ENCODE results near the gene PTPN3.
"Not testable (repeated sequence)": the region's sequence is repeated elsewhere in the genome, so short reads cannot be mapped to it uniquely, and the experiment has no call there.

The PTPN3 gene, protein sequence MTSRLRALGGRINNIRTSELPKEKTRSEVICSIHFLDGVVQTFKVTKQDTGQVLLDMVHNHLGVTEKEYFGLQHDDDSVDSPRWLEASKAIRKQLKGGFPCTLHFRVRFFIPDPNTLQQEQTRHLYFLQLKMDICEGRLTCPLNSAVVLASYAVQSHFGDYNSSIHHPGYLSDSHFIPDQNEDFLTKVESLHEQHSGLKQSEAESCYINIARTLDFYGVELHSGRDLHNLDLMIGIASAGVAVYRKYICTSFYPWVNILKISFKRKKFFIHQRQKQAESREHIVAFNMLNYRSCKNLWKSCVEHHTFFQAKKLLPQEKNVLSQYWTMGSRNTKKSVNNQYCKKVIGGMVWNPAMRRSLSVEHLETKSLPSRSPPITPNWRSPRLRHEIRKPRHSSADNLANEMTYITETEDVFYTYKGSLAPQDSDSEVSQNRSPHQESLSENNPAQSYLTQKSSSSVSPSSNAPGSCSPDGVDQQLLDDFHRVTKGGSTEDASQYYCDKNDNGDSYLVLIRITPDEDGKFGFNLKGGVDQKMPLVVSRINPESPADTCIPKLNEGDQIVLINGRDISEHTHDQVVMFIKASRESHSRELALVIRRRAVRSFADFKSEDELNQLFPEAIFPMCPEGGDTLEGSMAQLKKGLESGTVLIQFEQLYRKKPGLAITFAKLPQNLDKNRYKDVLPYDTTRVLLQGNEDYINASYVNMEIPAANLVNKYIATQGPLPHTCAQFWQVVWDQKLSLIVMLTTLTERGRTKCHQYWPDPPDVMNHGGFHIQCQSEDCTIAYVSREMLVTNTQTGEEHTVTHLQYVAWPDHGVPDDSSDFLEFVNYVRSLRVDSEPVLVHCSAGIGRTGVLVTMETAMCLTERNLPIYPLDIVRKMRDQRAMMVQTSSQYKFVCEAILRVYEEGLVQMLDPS

DNA sequence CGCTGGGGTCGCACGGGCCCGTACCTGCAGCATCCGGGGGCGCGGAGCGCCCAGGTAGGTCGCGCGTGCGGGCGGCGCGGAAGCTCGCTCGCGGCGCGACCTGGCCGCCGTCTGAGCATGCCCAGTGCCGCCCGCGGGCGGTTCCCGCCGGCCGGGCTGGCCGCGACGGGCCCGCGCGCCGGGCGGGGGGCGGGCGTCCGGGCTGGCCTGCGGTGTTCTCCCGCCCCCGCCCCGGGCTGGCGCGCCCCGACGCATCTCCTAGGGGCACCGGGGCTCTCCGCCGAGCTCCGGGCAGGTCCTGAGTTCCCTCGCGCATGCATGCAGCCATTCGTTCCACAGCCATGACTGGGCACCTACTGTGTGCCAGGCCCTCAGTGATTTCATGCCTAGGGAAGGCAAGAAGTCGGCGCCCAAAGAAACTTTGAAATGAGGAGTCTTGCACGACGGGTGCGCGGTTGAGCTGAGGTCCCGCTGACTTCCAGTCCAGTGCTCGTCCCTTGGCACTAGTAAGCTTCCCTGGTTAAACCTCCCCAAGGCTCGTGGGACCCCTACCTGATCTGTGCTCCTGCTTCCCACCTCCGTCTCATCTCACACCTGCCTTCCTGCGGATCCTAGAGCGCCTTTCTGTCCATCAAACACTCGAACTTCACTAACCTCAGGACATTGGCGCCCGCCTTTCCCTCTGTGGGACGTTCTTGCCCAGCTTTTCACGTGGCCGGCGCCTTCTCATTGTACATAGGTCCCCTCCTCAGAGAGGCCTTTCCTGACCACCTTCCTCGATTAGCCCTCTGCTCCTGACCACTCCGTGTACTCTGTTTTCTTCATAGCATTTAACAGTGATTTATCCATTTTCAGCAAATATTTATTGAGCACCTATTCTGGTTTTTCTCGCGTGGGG lies at the start of gene PTPN3:
Gene PTPN3, minus strand, starts transcription at position 113 of the 898 bp plus-strand sequence. CDS start 34,873 bp downstream, outside the sequence.
- no peak for DNase-seq (ENCODE audit: low spot score)

- not testable (repeated sequence) for DNase-seq (ENCODE audit: low spot score)
Measured at GRCh38 chr9:109544954-109545353, 46.8 kb upstream of the PTPN3 start.

DNA sequence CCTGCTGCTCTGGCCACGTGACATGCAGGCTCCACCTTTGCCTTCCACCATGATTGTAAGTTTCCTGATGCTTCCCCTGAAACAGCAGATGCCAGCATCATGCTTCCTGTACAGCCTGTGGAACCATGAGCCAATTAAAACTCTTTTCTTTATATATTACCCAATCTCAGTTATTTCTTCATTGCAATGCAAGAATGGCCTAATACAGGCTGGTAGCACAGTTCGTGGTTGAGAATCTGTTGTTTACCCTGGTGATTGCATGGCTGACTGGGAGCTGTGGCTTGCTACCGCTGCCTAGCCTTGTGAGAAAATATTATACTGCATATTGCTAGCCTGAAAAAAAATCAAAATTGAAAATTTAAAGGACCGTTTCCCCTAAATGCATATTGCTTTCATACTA lies 44.8 kb upstream of the PTPN3 start:
- no peak for DNase-seq (ENCODE audit: low spot score)

GRCh38 chr9:109538346-109538745 lies 40.2 kb upstream of the PTPN3 start:
- DNase-seq (ENCODE audit: low spot score): no peak

DNA sequence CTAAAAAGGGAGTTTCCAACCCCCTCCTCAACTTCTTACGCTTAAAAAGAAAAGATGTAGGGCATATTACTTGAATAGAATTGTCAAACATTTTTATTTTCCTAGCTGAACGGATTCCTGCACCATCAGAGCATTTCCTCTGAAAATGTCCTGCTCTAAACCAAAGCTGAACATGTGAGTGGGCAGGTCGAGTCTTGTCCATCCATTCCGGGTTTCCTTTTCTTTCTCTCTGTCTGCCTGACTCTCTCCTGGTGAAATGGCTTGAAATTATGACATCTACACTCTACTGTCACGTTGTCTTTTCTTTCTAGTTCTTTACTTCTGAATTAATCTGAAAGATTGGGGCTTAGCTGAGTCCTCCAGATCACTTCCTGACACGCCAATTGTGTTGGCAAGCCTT lies 39.2 kb upstream of the PTPN3 start:
- no peak for DNase-seq (ENCODE audit: low spot score)

DNA sequence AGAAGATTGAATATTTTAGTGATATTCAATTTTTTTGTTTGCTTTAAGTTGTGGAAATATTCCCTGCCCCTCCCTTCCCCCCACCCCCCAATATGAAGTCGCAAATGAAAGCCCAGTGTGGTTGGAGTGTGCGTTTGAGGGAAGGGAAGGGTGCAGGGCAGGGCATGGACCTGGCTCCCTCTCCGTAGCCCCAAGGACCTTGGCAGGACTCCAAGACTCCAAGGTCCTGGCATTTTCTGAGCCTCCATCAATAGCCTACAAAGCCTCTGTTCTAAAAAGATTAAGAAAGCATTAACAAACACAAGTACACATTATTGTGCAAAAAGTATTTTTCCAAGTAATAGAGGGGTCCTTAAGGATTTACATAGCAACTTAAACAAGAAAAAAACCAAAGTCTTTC lies 38.8 kb upstream of the PTPN3 start:
- no peak for DNase-seq (ENCODE audit: low spot score)

- no peak for DNase-seq (ENCODE audit: low spot score)
Measured at GRCh38 chr9:109535365-109535764, 37.3 kb upstream of the PTPN3 start.

DNA sequence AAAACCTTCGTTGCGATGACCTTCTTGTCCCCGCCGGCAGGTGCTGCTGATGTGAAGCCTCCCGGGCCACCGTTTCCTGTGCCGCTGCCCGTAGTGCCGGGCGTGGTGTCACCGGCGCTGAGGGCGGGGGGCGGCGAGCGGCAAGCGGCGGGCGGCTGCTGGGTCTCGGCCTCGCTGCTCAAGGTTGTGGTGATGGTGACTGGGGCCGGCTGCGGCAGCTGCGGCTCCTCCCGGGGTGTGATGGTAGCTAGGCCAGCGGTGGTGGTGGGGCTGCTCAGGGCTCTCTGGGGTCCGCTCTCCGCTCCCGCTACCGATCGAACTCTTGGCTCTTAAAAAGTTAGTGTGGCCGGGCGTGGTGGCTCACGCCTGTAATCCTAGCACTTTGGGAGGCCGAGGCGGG lies 36.0 kb upstream of the PTPN3 start:
- DNase-seq (ENCODE audit: low spot score): no peak

DNA sequence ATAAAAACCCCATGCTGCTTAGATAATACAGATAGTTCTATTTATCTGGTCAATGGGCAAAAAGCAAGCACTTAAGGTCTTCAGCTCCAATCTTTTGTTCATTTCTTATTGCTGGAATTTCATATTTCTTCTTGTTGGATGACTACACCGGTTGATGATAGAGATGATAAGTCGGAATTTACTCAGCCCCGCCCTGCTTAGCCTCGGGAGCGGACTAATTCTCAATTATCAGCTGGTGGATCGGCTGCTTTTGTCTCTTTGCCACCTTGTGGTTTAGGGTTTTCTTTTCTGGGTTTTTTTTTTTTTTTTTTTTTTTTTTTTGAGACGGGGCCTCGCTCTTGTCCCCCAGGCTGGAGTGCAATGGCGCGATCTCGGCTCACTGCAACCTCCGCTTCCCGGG lies 34.5 kb upstream of the PTPN3 start:
- not testable (repeated sequence) for DNase-seq (ENCODE audit: low spot score)

DNA sequence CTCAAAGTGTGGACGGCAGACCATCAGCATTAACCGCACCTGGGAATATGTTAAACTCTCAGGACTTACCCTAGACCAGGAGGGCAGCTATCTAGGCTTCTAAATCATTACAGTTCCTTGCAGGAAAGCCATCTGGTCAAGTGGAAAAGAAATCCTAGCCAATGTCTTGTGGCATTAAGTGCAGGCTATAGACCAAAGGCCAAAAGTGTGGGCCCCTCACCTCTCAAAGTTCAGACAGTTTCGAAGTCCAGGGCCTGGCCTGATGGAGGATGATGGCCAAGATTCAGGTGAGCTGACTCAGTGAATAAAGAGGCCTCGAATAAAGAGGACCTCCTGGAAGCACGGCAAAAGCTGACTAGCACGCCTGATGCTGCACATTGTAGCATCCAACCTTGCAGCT lies 24.0 kb upstream of the PTPN3 start:
- no peak for DNase-seq (ENCODE audit: low spot score)

- DNase-seq (ENCODE audit: low spot score): peak; percentile 77
Measured at GRCh38 chr9:109520475-109521132, 22.5 kb upstream of the PTPN3 start.

GRCh38 chr9:109519366-109519765 lies 21.3 kb upstream of the PTPN3 start:
- DNase-seq (ENCODE audit: low spot score): no peak

GRCh38 chr9:109518621-109519335 lies 20.7 kb upstream of the PTPN3 start:
- DNase-seq (ENCODE audit: low spot score): no peak

DNA sequence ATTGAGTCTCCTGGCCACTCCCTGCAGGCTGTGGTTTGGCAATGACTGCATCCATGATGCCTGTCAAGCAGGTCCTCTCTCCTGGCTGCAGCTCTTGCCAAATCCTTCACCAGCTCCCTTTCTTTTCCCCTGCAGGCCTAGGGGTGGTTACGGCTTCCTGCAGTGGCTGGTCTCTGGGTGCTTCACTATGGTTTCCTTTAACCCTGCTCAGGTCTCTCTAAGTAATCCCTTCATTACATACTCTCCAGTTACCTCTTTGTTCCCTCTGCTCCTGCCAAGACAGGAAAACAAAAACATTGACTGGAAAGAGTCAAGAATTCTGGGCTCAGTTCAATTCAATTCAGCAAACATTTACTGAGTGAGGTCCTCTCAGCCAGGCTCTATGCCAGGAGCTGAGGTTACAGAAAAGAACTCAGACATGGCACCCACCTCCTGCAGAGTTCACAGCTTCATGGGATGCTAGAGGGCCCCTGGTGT lies 19.8 kb upstream of the PTPN3 start:
- DNase-seq (ENCODE audit: low spot score): peak; percentile 2

DNA sequence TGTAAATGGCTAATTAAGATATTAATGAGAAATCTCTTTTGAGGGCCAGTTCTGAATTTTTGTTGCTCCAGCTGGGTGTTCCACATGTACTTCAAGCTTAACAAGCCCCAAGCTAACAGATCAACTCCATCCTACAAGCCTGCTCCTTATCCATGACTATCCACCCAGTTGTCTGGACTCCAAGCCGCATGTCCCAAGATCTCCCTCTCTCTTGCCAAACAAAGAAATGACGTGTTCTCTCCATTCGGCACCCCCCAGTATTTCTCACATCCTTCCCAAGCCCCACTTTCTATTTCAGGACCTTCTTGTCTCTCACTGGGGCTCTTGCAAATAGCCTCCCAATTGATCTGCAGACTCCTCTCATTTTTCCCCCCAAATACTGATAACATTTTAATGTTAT lies 15.8 kb upstream of the PTPN3 start:
- DNase-seq (ENCODE audit: low spot score): no peak

DNA sequence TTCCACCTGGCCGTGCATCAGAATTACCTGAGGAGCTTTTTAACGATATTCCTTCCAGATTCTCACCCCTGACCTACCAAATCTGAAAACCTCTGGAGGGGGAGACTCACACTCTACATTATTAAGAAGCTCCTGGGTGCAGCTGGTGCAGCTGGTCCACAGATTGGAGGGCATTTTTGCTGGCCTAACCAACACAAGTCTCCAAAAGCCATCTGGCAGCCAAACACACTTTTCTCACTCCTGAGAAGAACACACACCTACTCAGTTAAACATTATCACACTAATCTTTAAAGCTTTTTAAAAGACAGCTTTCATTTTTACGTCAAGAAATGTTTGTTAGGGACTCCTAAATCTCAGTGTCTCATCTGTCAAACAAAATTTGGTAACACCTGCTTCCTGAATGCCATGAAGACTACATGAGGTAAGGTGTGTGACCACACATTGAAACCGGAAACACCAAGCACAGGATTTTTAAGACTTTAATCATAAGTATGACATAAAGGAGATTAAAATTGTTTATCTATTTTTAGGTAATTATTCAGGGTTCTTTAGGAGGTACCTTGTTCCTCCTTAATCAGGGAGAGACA lies 14.2 kb upstream of the PTPN3 start:
- no peak for DNase-seq (ENCODE audit: low spot score)

DNA sequence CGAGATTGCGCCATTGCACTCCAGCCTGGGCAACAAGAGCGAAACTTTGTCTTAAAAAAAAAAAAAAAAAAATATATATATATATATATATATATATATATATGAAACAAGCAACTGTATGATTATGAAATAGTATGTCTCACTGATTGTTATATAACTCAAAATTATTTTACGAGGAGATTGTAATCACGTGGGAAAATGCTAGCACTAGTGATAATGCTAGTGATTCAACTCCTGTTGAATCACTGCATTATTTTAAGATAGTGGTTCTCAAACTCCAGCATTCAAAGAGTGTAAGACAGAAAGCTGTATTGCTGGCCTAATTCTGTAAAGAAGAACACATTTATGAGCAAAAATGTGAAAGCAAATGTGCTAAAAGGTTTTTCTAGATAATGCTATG lies 12.4 kb upstream of the PTPN3 start:
- no peak for DNase-seq (ENCODE audit: low spot score)

DNA sequence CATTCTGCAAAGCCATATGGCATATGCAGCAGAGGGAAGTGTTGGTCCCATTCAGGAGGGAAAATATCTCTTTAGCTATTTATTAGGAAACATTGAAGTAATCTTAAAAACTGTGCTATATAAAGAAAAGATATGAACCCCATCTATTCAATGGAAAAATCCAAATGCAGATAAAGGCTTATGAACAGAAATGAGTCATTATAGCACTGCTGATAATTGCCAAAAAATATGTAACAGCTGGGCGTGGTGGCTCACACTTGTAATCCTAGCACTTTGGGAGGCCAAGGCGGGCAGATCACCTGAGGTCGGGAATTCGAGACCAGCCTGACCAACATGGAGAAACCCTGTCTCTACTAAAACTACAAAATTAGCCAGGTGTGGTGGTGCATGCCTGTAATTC lies 11.9 kb upstream of the PTPN3 start:
- DNase-seq (ENCODE audit: low spot score): not testable (repeated sequence)

- DNase-seq (ENCODE audit: low spot score): no peak
Measured at GRCh38 chr9:109509611-109510010, 11.5 kb upstream of the PTPN3 start.

DNA sequence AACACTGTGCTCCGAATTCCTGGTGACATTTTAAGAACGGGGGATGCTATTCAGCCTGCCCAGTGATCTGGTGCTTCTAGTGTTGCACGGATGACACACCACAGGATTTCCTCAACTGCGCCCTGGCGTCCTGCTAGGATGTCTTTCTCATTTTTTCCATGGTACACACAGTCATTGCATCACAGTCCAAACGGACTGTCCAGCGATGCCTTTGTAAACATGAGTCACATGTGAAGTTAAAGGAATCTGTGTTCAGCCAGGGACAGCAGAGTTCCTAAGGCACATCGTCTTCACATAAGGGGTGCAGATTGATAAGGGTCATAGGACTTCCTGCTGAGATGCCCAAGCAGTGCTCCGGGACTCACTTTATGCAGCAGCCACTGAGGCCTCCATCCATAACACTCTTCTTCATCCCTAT lies 9.3 kb upstream of the PTPN3 start:
- no peak for DNase-seq (ENCODE audit: low spot score)

Data from pons (tissue), 1 donor.